ENCODE data around the gene LCLAT1.
"Not testable (repeated sequence)": the region's sequence is repeated elsewhere in the genome, so short reads cannot be mapped to it uniquely, and the experiment has no call there.

LCLAT1 gene

DNA sequence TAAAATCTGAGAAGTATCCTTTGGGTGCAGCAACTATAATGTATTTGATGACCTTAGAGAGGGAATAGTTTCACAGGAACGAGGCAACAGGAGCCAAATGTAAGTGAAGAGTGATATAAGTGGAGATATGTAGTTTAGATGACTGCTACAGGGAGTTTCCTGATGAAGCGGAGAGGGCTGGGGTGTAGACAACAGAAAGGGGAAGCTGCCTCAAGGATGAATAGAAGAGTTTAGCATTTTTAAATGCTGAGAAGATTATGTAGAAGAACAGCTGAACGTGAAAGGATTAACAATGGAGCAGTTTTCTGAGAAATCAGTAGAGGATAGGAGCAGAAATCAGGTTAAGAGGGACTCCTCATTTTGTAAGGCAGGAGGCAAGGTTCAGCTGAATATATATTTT, 133.3 kb downstream of the LCLAT1 start:
- in situ Hi-C loops (cut with HindIII; ENCODE audit: low sequenced_read_pairs), result no loop called here

DNA sequence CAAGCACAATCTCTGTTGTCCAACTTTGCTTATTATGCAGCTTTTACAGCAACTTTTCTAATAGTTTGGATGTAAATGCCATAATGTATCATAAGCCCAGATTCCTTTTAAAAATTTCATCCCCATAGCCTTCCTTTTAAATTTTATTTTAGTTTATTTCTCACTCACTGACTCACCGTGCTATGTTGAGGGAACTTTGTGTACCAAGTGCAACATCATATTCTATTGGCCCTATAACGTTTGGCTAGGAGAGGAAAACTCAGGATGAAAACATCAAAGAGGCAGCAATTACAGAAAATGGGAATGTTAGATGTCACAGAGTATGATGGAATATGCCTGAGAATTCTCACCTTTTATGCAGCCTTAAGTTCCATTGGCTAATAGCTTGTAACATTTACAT, 135.5 kb downstream of the LCLAT1 start:
- in situ Hi-C loops (cut with HindIII; ENCODE audit: low sequenced_read_pairs), result no loop called here

DNA sequence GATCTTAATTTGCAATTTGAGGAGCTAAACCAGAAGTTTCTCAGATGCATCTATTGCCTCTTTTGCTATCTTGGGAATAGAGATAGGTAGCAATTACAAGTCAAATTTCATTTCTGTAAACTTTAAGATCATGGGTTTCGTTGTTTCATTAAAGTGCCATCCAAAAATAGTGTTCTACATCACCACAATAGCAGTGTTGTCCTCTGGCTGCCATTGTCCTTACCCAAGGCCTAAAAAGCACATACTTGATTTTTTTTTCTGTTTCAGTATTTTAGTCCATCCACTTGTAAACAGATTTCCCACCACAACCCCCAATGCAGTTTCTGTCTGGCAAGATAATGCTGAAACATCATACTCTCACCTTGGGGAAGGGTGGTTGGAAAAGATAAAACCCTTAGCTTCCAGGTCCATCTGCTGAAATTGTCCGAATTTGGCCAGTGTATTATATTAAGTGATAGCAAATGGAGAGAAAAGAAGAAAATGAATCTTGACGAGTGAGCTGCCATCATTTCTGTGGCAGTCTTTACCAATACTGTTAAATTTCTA, 136.2 kb downstream of the LCLAT1 start:
- in situ Hi-C loops (cut with HindIII; ENCODE audit: low sequenced_read_pairs), result no loop called here

DNA sequence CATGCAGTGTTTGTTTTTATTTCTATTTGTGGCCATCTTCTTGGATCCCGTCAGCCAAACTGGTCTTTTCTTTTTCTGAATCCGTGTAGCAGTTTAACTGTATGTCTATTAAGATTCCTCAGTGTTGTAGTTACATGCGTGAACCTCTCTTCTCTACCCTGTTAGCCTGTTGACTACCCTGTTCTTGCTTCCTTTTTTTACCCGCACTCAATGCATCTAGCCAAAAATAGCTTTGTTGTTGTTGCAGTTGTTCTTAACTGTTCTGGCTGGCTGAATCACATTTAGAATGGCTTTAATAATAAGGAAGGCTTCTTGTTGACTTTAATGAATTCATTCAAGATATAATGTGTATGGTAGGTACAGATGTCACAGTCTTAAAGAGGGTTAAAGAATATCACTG, 137.1 kb downstream of the LCLAT1 start:
- in situ Hi-C loops (cut with HindIII; ENCODE audit: low sequenced_read_pairs), result no loop called here

DNA sequence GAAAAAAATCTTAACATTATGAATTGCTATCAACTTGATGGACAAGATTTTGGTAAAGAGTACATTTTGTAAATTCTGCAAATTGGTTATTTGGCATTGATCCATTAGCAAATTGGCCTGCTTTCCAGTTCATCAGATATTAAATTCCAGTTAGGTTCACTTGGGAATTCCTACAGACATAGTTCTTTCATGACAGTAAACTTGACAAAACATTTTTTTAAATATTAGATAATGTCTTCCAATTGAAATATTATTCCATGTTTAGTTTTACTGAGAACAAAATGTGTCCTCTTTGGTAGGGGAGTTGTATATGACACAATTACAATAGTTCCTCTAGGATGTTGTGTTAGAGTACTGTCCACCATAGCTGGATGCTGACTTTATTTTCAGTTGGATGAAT, 141.9 kb downstream of the LCLAT1 start:
- in situ Hi-C loops (cut with HindIII; ENCODE audit: low sequenced_read_pairs), result no loop called here

DNA sequence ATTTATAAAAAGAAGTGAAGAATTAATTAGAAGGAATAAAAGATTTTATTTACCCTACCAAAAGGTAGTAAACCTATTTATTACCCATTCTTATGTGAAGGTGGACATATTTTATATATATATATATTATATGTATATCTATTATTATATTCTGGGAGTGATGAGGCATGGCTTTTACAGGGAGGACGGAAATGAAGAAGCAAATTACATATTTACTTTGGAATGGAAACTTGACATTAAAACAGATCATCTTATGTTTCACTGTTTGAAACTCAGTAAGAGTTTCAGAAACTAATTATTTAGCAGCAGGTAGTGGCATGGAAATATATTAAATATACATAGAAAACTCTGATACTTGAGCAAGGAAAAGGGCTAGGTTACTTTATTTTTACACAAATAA, 143.4 kb downstream of the LCLAT1 start:
- in situ Hi-C loops (cut with HindIII; ENCODE audit: low sequenced_read_pairs), result no loop called here

DNA sequence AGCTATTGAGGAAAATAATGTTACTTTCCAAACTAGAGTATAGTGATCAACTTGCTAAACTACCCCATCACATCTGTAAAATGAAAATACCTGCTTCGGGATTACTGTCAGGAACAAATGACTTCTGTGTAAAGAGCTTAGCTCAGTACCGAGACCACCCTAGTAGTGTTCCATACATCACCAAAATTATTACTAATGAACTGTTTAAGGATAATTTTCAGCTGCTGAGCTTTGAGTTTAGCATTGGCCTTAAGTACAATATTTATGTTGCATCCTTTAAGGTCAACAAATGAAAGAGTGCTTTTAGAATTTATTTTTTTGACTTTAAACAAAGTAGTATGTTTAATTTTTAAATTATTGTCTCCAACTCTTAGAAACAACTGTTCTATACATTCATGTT, 144.1 kb downstream of the LCLAT1 start:
- in situ Hi-C loops (cut with HindIII; ENCODE audit: low sequenced_read_pairs), result no loop called here

DNA sequence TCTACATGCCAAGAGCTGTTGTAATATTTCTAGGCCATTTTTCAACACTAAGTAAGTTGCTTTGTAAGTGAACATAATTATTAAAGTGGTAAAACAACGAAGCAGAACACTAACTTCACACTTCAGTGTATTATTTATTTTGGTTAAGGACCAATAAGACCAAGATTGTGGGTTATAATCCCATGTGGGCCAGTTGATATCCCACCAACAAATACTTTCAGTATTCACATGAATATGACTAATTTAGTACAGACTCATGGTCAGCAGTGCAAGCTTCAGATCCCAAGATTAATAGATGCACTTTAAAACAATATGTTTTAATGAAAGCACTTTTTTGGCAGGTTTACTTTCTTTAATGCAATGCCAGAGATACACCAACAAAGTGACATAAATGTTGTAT, 154.3 kb downstream of the LCLAT1 start:
- in situ Hi-C loops (cut with HindIII; ENCODE audit: low sequenced_read_pairs), result loop anchor here (10.0 kb wide), 1 partner anchor 57 kb away; no protein-coding TSS in a partner anchor

DNA sequence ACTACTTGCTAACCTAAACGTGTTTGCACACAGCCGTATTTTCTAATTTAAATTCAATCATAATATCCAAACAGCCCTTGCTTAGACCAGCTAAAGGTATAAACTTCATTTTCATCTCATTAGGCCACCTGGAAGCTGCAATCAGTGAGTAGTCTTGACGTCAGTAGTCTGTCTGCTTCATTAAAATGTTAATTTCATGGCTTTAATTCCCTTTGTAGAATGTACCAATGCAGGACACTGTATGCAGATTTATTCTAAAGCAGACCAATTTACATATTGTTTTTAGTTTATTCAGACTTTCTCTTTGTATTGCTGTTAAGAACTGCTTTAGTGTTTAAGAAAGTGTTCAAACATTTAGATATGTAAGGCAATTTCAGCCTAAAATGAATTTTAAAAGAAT, 158.2 kb downstream of the LCLAT1 start:
- in situ Hi-C loops (cut with HindIII; ENCODE audit: low sequenced_read_pairs), result loop anchor here (10.0 kb wide), 1 partner anchor 60 kb away; no protein-coding TSS in a partner anchor

DNA sequence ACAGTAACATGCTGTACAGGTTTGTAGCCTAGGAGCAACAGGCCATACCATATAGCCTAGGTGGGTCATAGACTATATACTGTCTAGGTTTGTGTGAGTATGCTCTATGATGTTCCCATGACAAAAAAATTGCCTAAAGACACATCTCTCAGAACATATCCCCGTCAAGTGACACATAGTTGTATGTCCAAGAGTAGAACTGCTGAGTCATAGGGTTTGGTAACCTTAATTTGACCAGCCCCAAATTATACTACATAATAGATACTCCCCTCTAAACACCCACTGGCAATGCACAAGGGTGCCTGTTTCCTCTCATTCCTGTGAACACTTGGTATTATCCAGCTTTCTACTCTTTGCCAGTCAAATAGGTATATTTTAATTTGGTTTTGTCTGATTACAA, 161.6 kb downstream of the LCLAT1 start:
- in situ Hi-C loops (cut with HindIII; ENCODE audit: low sequenced_read_pairs), result loop anchor here (10.0 kb wide), 1 partner anchor 64 kb away; no protein-coding TSS in a partner anchor

DNA sequence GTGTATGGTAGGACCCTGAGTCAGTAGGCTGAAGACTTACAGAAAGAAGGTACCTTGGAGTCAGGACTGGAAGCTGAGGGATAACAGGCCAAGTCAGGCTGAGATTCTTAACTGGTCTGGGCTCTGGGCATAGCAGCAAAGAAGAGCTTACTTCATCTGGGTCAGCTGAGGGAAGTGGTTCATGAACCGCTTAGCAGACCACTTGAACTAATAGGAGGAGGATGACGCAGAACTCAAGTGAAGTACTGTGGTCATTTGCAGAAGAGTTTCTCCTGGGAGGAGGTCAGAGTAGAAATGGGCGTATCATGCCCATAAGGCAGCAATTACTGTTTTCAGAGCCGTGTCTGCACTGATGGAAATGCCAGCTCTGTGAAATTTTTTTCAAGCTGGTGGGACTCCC, 164.5 kb downstream of the LCLAT1 start:
- in situ Hi-C loops (cut with HindIII; ENCODE audit: low sequenced_read_pairs), result no loop called here

DNA sequence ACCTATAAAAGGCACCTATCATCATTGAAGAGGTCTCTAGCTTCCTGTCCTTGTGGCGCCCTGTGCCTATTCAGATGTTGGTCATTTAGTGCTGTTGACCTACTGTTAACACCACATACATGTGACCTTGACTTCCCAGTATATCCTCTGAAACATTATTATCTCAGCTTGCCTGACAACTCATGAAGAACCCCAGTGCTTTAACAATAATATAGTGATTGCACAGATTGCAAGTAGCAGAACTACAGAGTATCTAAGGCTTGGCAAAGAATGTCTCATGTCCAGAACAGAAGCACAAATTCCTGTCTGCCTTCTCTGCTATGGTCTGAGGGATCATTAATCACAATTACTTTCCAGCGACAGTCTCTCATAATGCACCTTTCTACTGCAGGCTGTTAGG, 165.3 kb downstream of the LCLAT1 start:
- in situ Hi-C loops (cut with HindIII; ENCODE audit: low sequenced_read_pairs), result no loop called here

DNA sequence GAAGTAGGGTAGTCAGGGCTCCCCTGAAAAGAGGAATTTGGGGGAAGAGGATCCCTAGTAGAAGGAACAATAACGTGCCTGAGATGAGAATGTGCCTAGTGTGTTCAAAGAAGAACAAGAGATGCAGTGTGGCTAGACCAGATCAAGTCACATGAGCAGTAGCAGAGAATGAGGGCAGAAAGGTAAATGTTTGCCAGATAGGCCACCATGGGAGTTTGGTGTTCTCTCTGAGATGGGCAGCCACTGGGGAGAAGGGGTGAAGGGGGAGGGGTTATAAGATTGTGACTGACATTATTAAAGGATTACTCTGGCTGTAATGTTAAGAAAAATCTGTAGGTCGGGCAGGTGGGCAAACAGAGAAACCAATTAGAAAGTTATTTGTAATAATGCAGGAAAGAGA, 166.0 kb downstream of the LCLAT1 start:
- in situ Hi-C loops (cut with HindIII; ENCODE audit: low sequenced_read_pairs), result no loop called here

DNA sequence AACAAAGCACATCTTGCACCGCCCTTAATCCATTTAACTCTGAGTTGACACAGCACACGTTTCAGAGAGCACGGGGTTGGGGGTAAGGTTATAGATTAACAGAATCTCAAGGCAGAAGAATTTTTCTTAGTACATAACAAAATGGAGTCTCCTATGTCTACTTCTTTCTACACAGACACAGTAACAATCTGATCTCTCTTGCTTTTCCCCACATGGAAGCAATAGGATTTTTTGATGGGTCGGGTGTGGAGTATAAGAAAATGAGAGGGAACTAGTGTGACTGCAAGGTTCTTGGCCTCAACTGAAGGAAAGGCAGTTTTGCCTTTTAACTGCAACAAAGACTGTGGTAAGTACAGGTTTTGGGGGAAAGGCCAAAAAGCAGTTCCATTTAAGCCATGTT, 167.2 kb downstream of the LCLAT1 start:
- in situ Hi-C loops (cut with HindIII; ENCODE audit: low sequenced_read_pairs), result not testable (repeated sequence)

DNA sequence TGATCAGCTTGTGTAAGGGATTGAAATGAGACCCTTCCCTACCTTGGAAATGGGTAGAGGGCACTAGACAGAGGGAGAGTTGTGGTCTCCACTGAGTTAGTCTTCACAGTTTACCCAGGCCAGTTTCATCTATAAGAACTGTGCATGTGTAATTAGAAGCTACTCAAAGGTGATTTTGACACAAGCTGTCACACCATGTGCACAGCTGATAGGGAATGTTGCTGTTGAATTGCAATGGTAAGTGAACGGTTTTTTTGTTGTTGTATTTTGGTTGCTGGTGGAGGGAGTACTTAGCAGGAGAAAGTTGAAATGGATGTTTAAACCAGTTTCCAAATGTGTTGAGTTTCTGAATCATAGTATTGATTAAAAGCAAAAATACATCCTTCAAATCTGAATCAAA, 168.9 kb downstream of the LCLAT1 start:
- in situ Hi-C loops (cut with HindIII; ENCODE audit: low sequenced_read_pairs), result no loop called here

DNA sequence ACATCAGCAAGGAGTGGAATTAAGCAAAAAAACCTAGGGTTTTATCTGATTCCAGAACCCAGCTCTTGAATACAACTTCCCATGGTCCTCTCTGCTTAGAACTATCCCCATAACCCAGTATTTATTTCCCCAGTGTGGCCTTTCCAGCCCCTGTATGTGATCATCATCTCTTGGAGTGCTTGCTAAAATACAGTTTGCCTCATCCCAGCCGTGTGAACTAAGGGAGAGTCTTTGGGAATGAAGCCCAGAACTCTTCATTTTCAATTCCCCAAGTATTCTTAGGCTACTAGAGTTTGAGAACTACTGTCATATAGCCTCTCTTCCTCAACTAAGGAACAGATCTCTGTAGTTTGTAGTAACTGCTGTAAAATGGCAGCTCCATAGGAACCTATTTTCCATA, 173.1 kb downstream of the LCLAT1 start:
- in situ Hi-C loops (cut with HindIII; ENCODE audit: low sequenced_read_pairs), result no loop called here

DNA sequence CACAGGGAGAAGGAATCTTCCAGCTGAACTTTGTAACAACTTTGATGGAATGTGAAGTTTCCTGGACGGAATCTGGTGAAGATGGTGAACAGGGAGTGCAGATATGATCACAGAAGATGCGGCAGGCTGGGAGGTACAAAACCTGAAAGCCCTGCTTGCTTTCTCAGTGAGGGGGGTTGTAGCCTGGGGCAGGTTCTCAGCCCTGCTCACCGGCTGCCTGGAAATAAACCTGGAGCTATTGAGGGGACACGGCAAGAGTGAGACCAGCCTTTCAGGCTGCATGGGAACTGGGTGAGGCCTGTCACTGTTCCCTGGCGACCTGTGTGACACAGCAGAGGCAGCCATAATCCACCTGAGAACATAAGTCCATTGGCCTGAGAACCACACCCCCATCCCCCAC, 174.8 kb downstream of the LCLAT1 start:
- in situ Hi-C loops (cut with HindIII; ENCODE audit: low sequenced_read_pairs), result no loop called here

DNA sequence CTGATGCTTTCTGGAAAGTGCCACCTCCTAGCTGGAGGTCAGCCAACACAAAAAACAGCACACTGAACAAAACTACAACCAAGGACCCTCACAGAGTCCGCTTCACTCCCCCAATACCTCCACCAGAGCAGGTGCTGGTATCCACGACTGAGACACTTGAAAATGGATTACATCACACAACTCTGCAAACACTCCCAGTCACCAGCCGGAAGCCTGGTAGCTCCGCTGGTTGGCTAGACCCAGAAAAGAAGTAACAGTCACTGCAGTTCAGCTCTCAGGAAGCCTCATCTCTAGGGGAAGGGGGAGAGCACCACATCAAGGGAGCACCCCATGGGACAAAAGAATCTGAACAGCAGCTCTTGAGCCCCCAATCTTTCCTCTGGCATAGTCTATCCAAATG, 175.4 kb downstream of the LCLAT1 start:
- in situ Hi-C loops (cut with HindIII; ENCODE audit: low sequenced_read_pairs), result no loop called here

DNA sequence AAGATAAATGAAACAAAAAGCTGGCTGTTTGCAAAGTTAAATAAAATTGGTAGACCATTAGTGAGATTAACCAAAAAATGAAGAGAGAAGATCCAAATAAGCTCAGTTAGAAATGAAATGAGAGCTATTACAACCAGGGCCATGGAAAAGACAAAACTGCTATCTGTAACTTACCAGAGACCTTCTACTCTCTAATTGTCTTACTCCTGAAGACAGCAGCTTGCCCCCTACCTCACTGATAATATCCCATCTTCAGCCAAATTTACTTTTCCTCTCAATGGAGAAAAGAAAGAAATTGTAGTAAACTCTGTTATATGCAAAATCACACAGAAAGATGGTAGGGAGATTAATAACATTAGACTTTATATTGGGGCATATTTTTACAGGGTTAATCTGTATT, 178.2 kb downstream of the LCLAT1 start:
- in situ Hi-C loops (cut with HindIII; ENCODE audit: low sequenced_read_pairs), result no loop called here

DNA sequence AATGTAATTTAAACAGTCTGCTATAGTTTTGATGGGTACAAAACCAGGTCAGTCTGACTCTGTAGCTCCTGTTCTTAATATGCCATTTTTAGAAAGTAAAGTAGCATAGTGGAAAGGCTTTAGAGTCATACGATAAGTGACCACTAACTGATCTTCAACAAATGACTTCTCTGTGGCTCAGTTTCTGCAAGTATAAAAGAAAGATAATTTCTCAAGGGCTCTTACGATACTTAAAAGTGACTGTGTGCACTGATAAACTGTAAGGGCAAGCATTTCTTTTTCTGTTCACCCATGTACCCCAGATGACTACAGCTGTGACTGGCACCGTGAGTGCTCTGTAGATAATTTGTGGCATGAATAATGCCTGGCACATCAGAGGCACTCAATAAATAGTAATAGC, 178.7 kb downstream of the LCLAT1 start:
- in situ Hi-C loops (cut with HindIII; ENCODE audit: low sequenced_read_pairs), result no loop called here

DNA sequence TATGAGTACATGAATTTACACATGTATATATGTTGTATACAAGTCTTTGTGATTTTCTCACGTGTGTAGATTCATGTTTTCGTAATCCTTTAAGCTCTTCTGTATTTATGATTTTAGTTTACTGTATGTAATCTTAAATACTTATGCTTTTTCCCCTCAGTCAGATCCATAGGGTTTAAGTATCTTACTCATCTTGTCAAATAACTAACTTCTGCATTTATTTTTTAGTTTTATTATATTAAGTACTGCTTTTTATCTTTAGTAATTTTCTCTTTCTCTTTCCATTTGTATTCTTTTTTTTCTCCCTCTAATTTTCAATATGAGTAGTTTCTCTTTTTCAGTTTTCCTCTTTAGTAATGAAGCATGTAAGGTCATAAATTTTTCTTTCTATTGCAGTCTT, 179.4 kb downstream of the LCLAT1 start:
- in situ Hi-C loops (cut with HindIII; ENCODE audit: low sequenced_read_pairs), result no loop called here

DNA sequence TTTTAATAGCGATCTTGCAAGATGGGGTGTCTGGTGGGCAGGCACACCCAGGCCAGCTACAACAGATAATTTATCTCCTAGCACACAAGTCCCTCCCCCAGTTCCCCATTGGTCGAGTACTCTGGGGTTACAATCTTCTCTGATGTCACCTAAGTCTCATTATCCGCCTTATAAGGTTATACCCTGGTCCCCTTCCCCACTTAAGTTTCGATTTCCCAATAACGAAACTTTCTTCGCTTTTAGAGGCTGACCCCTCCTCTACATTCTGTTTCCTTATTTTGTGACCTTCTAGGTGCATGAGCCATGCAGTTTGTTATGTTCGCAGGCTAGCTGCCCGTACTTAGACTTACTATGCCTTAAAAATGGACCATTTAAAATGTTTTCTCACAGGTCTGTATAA, 180.1 kb downstream of the LCLAT1 start:
- in situ Hi-C loops (cut with HindIII; ENCODE audit: low sequenced_read_pairs), result no loop called here

DNA sequence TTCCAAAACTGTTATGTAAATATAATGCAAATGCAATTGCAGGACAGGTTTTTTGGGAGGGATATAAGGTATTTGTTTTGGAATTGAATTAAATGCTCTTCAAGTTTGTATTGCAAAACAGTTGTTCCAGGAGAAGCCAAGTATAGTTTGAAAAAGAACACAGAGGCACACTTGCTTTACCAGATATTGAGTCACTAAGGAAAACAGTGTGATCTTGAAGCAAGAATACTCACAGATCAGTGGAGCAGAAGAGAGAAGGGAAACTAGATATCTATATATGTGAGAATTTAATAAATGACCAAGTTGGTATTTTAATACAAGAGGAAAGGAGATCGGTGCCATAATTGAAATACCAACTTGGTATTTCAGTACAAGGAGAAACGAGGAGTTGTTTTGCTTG, 181.3 kb downstream of the LCLAT1 start:
- in situ Hi-C loops (cut with HindIII; ENCODE audit: low sequenced_read_pairs), result no loop called here

DNA sequence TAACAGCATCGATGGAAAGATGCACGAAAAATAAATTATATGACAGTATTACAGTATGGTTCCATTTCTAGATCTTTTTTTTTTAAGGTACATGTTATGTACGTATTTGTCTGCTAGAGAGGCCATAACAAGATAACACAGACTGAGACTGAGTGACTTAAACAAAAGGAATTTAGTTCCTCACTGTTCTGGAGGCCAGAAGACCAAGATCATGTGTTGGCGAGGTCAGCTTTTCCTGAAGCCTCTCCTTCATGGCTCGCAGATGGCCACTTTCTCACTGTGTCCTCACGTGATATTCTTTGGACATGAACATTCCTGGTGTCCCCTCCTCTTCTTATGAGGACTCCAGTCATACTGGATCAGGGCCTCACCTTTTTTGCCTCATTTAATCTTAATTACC, 182.8 kb downstream of the LCLAT1 start:
- in situ Hi-C loops (cut with HindIII; ENCODE audit: low sequenced_read_pairs), result no loop called here
